HG03045 (cell line): Measurements from ENCODE around the gene PIEZO2.
"Not testable (repeated sequence)": the region's sequence is repeated elsewhere in the genome, so short reads cannot be mapped to it uniquely, and the experiment has no call there.

Source experiments
- ATAC-seq: cut with Tn5 transposase; IDR thresholded peaks from one replicate; pipeline ENCODE4 v1.9.1; 2021; ENCODE audit warnings: mild to moderate bottlenecking, moderate library complexity; ENCODE audit not compliant: unreplicated experiment

Gene PIEZO2

GRCh38 chr18:11150271-11150615 lies 874 bp upstream of the PIEZO2 start:
- no peak for ATAC-seq

DNA sequence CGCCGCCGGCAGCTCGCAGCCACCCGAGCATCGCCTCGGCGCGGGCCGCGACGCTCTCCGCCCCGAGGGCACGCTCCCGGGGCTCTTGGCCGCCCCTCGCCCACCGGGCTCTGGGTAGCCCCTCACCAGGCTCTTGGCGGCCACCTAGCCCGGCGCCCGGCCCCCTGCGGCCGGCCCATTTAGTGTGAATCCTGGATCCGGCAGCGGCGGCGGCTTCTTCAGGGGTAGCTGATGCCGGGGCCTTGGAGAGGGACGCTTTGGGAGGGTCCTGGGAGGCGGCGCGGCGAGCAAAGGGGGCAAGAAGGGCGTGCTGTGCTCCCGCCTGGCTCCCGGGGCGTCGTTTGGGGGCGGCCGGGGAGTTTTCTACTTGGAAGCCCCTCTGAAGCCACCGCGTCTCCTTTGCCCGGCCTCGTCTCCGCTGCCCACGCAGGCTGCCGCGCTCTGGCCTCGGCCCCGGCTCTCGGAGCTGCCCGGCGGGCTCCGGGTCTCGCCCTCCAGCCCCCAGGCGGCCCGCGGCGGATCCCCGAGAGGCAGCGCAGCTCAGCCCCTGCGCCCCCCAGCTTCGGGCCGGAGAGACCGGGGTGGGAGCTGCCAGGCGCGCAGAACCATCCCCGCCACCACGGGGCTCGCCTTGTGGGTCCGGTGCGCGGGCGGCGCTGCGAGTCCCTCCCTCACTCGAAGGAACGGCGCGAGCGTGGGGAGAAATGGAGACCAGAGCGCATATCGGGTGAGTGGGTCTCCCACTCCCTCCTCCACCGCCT lies 509 bp downstream of the PIEZO2 start:
- ATAC-seq: peak; percentile 13

DNA sequence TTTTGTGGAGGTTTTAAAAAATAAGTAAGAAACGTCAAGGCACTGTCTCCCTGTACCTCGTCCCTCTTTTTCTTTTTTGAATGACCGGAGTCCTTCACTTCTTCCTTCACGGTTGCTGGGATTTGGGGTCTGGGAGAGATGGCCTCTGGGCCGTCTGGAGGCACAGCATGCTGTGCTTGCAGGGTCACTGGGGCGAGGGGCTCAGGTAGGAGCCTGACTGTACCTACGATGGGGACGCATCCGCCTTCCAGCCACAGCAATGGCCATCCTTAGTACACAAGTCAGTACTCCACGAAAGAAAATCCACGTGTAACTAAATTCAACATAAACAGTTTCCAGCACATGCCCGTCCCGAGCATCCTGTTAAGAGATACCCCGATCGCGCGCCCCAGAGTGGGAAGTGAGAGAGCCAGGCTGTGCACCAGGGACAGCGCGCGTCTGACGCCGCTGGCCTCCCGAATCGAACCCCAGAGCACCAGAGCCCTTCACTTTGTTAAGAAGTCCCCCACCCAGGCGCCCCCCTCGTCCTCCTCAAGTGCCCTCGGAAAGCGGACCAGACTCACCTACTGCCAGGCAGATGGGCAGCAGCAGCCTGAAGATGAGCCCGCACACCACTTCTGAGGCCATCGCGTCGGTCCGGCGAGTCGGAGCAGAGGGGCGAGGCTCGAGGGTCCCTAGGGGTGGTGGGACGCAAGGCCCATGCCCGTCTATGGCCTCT lies 1.2 kb downstream of the PIEZO2 start:
- ATAC-seq: no peak

DNA sequence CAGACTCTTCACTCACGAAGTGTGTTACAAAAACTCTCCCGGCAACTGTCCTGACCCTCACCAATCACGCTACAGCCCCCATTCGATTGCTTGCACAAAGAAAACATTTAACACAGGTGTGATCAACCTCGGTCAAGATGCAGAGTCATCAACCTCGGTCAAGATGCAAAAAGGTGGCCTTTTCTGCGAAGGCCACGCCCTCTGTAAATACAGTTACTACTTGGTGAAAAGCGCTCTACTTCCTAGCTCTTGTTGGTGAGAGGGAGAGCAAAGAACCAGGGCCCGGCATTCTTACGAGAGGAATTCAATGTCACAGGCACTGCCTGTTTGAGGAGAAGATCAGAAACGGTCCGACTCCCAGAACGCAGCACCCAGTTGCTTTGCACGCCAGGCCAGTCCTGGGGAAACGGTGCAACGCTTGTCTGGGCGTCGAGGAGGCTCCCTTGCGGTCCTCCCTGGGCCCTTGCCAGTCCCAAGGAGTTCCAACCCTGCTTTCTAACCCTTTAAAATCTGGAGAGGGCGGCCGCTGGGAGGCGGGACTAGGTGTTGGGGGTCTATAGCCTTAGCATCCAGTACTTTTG lies 1.9 kb downstream of the PIEZO2 start:
- no peak for ATAC-seq

DNA sequence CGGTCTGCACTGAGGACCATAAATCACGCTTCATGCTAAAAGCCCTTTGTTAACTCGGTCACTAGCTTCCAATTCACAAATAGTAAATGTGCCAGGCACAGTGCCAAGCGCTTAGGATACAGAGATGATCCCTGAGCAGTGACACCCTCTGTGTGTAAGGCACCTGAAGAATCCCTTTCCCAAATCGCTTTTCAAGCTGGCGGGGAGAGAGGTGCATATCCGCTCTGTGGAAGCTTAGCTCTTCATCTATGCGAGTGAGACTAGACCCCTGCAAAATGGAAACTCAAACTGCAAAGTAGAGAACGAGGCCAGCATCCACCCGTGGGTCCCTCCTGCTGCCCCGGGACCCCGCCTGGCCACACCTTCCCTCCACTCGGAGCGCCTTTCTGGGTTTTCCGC lies 2.4 kb downstream of the PIEZO2 start:
- ATAC-seq: no peak

DNA sequence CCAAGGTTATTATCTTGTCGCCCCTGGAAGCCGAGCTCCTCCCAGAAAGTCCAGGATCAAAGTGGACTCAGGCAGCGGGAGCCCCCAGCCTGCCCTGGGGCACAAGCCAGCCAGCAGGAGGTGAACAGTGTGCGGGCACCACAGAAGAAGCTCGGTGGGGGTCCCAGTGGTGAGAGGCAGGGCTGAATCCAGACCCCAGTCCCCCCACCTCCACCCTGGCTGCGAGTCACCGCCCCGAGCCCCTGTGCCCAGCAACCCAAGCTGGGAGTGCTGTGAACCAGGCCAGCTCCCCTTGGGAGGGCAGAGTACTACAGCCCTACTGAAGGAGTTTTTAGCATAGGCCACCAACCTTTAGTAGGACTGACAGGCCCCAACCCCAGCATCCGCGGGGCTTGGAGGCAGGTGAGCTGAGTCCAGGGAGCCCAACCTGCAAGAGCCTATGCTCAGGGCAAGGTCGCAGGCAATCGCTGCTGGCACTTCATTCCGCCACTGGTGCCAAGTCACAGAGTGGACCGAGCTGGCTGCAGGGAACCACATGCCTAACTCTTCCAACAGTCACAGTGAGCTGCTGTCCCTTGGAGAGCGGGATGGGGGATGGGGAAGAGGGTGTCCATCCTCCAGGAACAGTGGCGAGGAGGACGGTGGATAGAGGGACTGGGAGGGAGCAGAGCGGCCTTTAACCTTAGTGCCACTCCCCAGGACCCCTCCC lies 3.0 kb downstream of the PIEZO2 start:
- no peak for ATAC-seq

DNA sequence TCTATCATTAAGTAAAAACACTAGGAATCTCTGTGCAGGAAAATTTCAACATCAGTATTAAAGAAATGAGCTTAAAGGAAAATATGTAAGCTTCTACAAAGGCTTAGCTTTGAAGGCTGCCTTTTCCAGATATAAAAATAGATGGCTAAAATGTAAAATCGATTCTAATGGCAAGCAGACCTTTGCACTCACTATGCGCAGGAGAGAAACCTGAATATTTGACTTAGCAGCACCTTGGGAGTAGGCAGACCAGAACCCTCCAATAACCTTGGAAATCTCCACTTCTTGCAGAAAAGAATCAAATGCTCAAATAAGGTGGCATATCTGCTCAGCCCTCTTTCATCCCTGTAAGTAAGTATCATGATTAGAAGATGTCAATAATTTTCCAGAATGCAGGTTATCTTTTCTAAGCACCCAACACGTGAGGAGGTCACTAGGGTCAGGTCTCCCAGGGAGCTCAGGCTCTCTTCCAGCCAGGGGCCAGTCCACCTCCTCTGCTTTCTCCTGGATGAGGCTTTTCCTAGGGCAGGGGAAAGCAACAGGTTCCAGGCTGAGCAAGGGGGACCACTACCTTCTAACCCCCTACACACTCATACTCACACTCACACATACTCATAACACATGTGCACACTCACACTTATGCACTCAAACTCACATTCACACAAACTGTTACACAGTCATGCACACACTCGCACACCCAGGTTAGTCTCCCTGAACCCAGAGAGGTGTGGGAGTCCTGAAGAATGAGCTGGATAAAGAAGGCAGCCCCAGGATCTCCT lies 3.8 kb downstream of the PIEZO2 start:
- ATAC-seq: no peak

GRCh38 chr18:11137400-11137799 lies 12.0 kb downstream of the PIEZO2 start:
- no peak for ATAC-seq

DNA sequence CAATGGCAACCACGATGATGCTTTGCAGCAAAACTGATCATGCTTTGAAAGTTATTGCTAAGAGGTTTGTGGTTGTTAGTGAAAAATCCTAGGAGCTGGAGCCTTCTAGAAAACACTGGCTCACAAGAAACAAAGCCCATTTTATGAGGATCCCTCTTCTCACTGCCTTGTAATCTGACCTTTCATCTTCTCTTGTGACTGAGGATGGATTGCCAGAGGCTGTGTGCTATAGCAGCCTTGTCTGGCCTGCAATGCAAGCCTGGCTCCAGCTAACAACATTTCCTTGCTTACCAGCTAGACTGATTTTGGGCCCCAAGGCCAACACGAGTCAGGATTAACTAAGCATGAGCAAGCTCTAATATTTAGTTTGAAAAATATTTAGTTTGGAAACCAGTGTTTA lies 13.1 kb downstream of the PIEZO2 start:
- ATAC-seq: no peak

- no peak for ATAC-seq
Observed at GRCh38 chr18:11134940-11135339, 14.4 kb downstream of the PIEZO2 start.

- not testable (repeated sequence) for ATAC-seq
Observed at GRCh38 chr18:11129059-11129458, 20.3 kb downstream of the PIEZO2 start.

DNA sequence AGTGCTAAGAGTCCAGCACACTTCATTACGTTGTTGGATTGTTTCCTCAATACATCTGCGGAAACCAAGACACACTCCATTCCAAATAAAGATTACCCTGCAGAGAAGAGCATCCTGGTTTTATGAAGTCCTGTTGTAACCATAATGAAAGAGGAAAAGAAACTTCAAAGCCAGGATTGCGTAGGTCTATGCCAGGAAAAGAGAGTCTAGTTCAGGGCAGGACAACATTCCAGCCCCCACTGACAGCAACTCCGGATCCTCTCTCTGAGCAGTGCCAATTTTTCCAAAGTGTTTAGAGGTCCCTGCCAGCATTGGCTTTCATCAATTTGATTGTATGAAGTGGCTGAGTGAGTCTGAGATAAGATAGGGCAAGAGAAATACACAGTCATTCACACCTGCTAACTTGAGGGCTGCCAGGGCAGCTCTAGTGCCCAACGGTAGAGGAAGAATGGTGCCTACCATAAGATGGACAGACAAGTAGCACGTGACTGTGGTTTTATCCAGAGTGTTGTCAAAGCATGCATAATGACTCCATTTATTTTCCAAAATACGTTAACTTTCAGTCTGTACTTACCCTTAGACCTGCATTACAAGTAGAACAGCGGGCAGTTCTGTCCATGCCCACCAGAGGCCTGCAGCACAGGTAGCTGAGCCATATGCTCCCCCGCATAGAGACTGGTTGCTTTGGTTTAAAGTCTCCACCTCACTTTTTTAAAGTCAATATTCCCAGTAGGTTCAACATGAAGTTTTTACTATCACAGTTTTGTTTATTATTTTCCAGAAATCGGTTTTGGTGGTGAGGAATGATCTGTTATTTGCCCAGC lies 23.7 kb downstream of the PIEZO2 start:
- ATAC-seq: no peak

GRCh38 chr18:11124054-11124453 lies 25.3 kb downstream of the PIEZO2 start:
- no peak for ATAC-seq

DNA sequence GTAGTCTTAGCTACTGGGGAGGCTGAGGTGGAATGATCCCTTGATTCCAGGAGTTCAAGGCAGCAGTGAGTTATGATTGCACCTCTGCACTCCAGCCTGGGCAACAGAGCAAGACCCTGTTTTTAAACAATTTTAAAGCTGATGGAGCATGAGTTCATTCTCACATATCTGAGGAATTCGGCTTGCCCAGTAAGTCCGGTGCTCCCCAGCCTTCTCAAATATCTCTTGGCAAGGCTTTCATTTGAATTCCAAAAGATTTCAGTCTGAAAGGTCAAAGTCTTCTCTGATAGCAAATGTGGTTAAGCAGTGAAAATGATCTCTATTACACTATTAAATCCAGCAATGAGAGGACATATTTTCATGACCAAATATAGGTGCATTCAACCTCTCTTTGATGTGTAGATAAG lies 27.9 kb downstream of the PIEZO2 start:
- ATAC-seq: no peak

DNA sequence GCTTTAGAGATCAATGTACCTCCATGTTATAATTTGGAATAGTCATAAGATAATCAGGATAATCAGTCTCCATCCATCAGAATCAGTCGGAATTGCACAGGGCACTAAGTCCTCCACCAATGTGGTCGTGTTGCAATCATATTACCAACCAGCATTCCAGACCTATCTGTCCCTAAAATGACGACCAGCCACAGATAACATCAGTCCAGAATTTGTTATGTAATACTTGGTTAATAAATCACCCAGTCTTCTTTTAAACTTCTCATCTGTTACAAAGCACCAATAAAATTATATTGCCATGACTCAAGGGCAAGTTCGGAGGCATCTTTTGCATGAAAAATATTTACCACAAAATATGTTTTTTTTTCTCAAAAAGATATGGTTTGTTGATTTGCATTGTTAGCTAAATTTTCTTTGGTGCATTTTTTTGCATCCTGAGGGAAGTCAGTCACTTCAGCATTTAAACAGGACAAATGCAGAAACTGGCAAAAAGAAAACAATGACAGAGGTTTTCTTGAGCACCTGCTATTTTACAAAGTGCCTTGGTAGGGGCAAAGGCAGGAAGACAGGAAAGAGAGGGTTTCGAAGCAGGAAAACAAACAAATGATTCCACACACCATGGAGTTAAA lies 29.3 kb downstream of the PIEZO2 start:
- ATAC-seq: no peak

DNA sequence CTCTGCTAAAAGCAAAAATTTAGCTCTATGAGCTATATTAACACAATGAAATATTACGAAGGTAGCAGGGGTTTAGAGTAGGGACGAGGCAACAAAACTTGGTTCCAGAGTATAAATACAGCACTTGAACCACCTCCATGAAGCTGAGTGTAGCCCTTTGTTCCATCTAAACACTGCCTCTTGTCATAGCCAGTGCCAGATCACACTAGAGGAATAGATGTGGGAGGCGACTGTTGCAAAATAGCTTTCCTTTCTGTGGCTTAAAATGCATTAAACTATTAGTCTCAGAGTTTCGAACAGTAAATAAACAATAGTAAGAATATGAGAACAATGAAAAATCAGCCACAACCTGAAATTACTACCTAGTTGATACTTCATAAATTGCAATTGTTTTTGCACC lies 29.8 kb downstream of the PIEZO2 start:
- ATAC-seq: no peak

- no peak for ATAC-seq
Observed at GRCh38 chr18:11118051-11118766, 31.2 kb downstream of the PIEZO2 start.

DNA sequence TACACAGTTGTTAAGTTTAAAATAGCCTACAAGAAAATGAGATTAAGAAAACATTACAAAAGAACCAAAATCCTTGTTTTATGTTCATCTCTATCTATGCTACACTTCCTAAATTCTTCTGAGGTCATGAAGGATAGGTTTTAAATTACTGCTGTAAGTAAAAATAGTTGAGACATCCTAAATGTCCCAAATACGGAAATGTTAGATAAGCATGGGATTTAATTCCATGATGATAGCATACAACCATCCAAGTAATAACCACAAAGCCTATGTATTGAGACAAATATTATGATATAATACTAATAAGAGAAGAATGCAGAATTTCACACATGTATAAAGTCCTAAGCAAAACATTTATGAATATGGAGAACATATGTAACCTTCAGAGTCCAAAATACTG lies 34.1 kb downstream of the PIEZO2 start:
- no peak for ATAC-seq

DNA sequence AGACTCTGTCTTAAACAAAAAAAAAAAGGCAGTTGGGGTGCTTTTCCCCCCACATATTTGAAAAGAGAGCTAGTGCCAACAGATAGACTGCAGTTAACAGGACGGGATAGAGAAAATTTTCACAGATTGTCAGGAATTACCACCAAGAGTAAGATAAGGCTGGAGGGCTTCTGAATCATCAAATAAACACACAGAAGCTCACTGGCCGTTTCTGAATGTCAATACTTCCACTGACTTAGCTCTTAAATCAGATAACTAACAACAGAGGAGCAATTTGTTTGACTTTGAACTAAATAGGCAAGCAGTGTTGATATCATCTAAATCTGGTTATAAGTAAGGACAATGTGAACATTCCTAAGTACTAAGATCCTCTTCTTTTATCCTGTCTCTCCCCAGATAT lies 34.7 kb downstream of the PIEZO2 start:
- ATAC-seq: no peak
